HepG2 (cell line): ENCODE measurements around the gene AHCY. TPM values are rescaled to one million over a fixed set of nuclear protein-coding genes. Genes with fewer than 3 reads are reported as not detected.

Source experiments
- ELF3 ChIP-seq: IDR thresholded peaks from 2 replicates; pipeline ENCODE4 v1.6.1; 2016; ENCODE audit warnings: missing genetic modification reagents, missing compliant biosample characterization
- ISX ChIP-seq: sonication (generic); formaldehyde crosslinking; conservative IDR thresholded peaks from 2 replicates; pipeline ENCODE4 v1.5.0; 2020; ENCODE audit warnings: missing genetic modification reagents
- RARG ChIP-seq: sonication (generic); formaldehyde crosslinking; IDR thresholded peaks from 2 replicates; pipeline ENCODE4 v1.4.0; 2020; ENCODE audit warnings: low read depth, mild to moderate bottlenecking, missing genetic modification reagents
- RBM22 ChIP-seq: fragments of 200-400 bp; formaldehyde crosslinking; optimal IDR thresholded peaks from 2 replicates; pipeline ENCODE3; 2017; ENCODE audit warnings: mild to moderate bottlenecking, low read length, moderate library complexity
- SYNCRIP ChIP-seq: fragments of 200-400 bp; formaldehyde crosslinking; IDR thresholded peaks from 2 replicates; pipeline ENCODE4 v1.6.1; 2018; ENCODE audit warnings: mild to moderate bottlenecking, low read depth, low read length; ENCODE audit not compliant: insufficient read depth
- THAP11 ChIP-seq: IDR thresholded peaks from 2 replicates; pipeline ENCODE4 v1.6.1; 2016; ENCODE audit warnings: missing biosample characterization, missing genetic modification reagents
- ZNF354B ChIP-seq: sonication (generic); formaldehyde crosslinking; IDR thresholded peaks from 2 replicates; pipeline ENCODE4 v1.8.0; 2022; ENCODE audit warnings: mild to moderate bottlenecking, missing genetic modification reagents
- ZNF569 ChIP-seq: sonication (generic); formaldehyde crosslinking; IDR thresholded peaks from 2 replicates; pipeline ENCODE4 v1.5.0; 2020; ENCODE audit warnings: mild to moderate bottlenecking, missing genetic modification reagents, moderate library complexity, borderline replicate concordance
- ZNF576 ChIP-seq: sonication (generic); formaldehyde crosslinking; IDR thresholded peaks from 2 replicates; pipeline ENCODE4 v1.4.0; 2020; ENCODE audit warnings: mild to moderate bottlenecking, missing genetic modification reagents
- ZNF691 ChIP-seq: sonication (generic); formaldehyde crosslinking; IDR thresholded peaks from 2 replicates; pipeline ENCODE4 v1.4.0; 2020; ENCODE audit warnings: missing genetic modification reagents, low read depth, mild to moderate bottlenecking, borderline replicate concordance
- ZXDC ChIP-seq: sonication (generic); formaldehyde crosslinking; IDR thresholded peaks from 2 replicates; pipeline ENCODE4 v1.5.0; 2020; ENCODE audit warnings: mild to moderate bottlenecking, missing genetic modification reagents
- polyA plus RNA-seq, 8 experiments: library from polyadenylated mRNA; depleted of rRNA in 3 of 8; stranded (reverse) in 7 of 8; unstranded in 1 of 8; fragments of >200 nt; fragmentation: Illumina TruSeq in 4 of 8; extraction: Trizol in 4 of 8; gene quantifications; 2 replicates each; pipeline versions ENCODE4 v1.2.1 to v1.2.3, GENCODE V29; 2011 to 2016; ENCODE audit warnings: low read depth in 4 of 8, missing spikeins in 1 of 8, mixed read lengths in 1 of 8; ENCODE audit not compliant: insufficient read depth in 1 of 8
- total RNA-seq, 5 experiments: library from RNA; depleted of rRNA; stranded (reverse); fragments of >200 nt; fragmentation: Illumina TruSeq; extraction: Trizol; gene quantifications; 2 replicates each; pipeline ENCODE4 v1.2.3, GENCODE V29; 2016; ENCODE audit warnings: low read depth in 1 of 5
- TF ChIP-seq, protein P1 (sequence below): sonication (generic); formaldehyde crosslinking; IDR thresholded peaks from 2 replicates; pipeline ENCODE4 v1.4.0; 2020; ENCODE audit warnings: missing genetic modification reagents, borderline replicate concordance
- TF ChIP-seq, protein P2 (sequence below): sonication (generic); formaldehyde crosslinking; IDR thresholded peaks from 2 replicates; pipeline ENCODE4 v1.5.1; 2020; ENCODE audit warnings: missing genetic modification reagents, mild to moderate bottlenecking, borderline replicate concordance
- TF ChIP-seq, protein P3 (sequence below): sonication (generic); formaldehyde crosslinking; IDR thresholded peaks from 2 replicates; pipeline ENCODE4 v1.8.0; 2022; ENCODE audit warnings: missing genetic modification reagents, mild to moderate bottlenecking, inconsistent platforms, borderline replicate concordance

AHCY gene
- total and polyA plus RNA-seq, 2 of the 13 experiments (the other 11 are each of a cell fraction or from before 2014, with no cell fraction given) = 407 to 419 TPM

GRCh38 chr20:34300256-34300806, 2.8 kb downstream of the AHCY start (continued):
- TF ChIP-seq ZNF569 (CRISPR knock-in tag) = no peak
- no peak for TF ChIP-seq ISX (CRISPR knock-in tag)
- no peak for TF ChIP-seq SYNCRIP
- TF ChIP-seq ELF3 (CRISPR knock-in tag) = no peak
- TF ChIP-seq THAP11 (CRISPR knock-in tag) = 0 out of 2 replicates have a peak, but pooled peaks have one; percentile 20
- TF ChIP-seq ZNF354B = no peak
- TF ChIP-seq RBM22 = no peak
- 0 out of 2 replicates have a peak, but pooled peaks have one; percentile 36 for TF ChIP-seq ZXDC (CRISPR knock-in tag)
- TF ChIP-seq ZNF576 (CRISPR knock-in tag) = no peak
- TF ChIP-seq, protein P1, sequence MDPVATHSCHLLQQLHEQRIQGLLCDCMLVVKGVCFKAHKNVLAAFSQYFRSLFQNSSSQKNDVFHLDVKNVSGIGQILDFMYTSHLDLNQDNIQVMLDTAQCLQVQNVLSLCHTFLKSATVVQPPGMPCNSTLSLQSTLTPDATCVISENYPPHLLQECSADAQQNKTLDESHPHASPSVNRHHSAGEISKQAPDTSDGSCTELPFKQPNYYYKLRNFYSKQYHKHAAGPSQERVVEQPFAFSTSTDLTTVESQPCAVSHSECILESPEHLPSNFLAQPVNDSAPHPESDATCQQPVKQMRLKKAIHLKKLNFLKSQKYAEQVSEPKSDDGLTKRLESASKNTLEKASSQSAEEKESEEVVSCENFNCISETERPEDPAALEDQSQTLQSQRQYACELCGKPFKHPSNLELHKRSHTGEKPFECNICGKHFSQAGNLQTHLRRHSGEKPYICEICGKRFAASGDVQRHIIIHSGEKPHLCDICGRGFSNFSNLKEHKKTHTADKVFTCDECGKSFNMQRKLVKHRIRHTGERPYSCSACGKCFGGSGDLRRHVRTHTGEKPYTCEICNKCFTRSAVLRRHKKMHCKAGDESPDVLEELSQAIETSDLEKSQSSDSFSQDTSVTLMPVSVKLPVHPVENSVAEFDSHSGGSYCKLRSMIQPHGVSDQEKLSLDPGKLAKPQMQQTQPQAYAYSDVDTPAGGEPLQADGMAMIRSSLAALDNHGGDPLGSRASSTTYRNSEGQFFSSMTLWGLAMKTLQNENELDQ (CRISPR knock-in tag) = 0 out of 2 replicates have a peak, but pooled peaks have one; percentile 58
- TF ChIP-seq ZNF691 (CRISPR knock-in tag) = no peak
- no peak for TF ChIP-seq RARG
- TF ChIP-seq, protein P2, sequence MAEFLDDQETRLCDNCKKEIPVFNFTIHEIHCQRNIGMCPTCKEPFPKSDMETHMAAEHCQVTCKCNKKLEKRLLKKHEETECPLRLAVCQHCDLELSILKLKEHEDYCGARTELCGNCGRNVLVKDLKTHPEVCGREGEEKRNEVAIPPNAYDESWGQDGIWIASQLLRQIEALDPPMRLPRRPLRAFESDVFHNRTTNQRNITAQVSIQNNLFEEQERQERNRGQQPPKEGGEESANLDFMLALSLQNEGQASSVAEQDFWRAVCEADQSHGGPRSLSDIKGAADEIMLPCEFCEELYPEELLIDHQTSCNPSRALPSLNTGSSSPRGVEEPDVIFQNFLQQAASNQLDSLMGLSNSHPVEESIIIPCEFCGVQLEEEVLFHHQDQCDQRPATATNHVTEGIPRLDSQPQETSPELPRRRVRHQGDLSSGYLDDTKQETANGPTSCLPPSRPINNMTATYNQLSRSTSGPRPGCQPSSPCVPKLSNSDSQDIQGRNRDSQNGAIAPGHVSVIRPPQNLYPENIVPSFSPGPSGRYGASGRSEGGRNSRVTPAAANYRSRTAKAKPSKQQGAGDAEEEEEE = no peak
- TF ChIP-seq, protein P3, sequence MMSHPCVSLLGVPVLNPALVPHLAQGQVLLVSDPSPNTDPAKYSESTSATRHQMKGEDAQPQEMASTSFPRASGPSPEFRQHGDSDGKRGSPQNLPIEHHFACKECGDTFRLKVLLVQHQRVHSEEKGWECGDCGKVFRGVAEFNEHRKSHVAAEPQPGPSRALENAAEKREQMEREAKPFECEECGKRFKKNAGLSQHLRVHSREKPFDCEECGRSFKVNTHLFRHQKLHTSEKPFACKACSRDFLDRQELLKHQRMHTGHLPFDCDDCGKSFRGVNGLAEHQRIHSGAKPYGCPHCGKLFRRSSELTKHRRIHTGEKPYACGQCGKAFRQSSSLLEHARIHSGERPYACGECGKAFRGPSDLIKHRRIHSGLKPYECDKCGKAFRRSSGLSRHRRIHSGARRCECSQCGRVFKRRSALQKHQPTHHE (CRISPR knock-in tag) = no peak
